HL-60 (cell line): ENCODE results near the gene PRIMA1.

Source experiments
- DNase-seq, 2 experiments: peaks; one replicate each; pipeline ENCODE4 v3.0.0-alpha.2; 2010 to 2020; ENCODE audit warnings: low read depth in 1 of 2, low spot score in 1 of 2
- H3K27ac ChIP-seq: fragments of 250-450 bp; sonication (Bioruptor Pico); replicated peaks from 2 replicates; pipeline ENCODE4 v1.5.1; 2020; ENCODE audit warnings: mild to moderate bottlenecking, moderate library complexity
- H3K27me3 ChIP-seq: fragments of 250-450 bp; sonication (Bioruptor Pico); 2 replicates; pipeline ENCODE4 v1.5.1; 2021; ENCODE audit warnings: mild to moderate bottlenecking, moderate library complexity; ENCODE audit not compliant: insufficient read depth, poor library complexity, severe bottlenecking
- H3K4me3 ChIP-seq: replicated peaks from 2 replicates; pipeline ENCODE4 v1.5.1; 2011; ENCODE audit warnings: mild to moderate bottlenecking, control low read depth, low read length; ENCODE audit not compliant: insufficient read depth
- GABPA ChIP-seq: IDR thresholded peaks from 2 replicates; pipeline ENCODE4 v1.6.1; 2012; ENCODE audit warnings: low read depth
- POLR2AphosphoS5 ChIP-seq: IDR thresholded peaks from 2 replicates; pipeline ENCODE4 v1.6.1; 2012; ENCODE audit warnings: low read depth
- SPI1 ChIP-seq: IDR thresholded peaks from 2 replicates; pipeline ENCODE4 v1.6.1; 2012; ENCODE audit warnings: low read depth, mild to moderate bottlenecking, borderline replicate concordance
- TF ChIP-seq, protein P1 (sequence below): IDR thresholded peaks from 2 replicates; pipeline ENCODE4 v1.6.1; 2012; ENCODE audit warnings: low read depth; ENCODE audit not compliant: insufficient replicate concordance
- TF ChIP-seq, protein P2 (sequence below): IDR thresholded peaks from one replicate; pipeline ENCODE4 v1.5.1; 2011; ENCODE audit warnings: low read length, control low read depth, inconsistent platforms; ENCODE audit not compliant: insufficient read depth

PRIMA1 gene

DNA sequence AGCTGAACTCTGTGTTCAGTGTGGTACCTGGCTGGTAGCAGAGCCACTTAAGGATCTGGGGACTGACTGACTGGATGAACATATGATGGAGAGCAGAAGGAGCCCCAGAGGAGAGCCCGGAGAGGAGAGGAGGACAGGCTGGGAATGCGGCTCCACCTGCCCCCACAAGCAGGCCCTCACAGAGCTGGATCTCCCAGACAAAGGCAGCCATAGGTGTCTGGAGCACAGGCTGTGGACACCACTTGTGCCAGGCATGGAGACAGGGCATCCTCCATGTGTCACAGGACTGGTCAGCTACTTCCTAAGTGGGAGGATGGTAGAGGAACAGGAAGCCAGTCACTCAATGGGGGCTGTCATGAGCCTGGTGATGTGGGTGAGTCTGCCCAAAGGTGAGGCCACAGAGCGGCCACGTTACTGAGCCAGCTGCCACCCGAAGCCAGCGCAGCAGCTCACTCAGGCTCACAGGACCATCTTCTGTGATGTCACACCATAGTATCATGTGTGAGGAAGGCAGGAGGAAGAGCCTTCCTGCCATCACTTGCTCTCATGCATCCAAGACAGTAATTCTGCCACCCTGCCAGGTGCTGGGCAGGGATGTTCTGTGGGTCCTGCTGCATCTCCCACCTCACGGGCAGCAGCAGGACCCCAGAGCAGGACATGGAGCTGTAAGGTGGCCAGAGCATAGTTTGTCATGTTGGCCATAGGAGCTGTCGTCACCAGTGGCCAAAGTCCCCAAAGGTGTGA is 72.1 kb downstream of the PRIMA1 start:
- H3K4me3 ChIP-seq: no peak overlapping the region
- H3K27me3 ChIP-seq: peaks cover 3% of the 10 kb centered on the region
- no peak for DNase-seq
- TF ChIP-seq, protein P1, sequence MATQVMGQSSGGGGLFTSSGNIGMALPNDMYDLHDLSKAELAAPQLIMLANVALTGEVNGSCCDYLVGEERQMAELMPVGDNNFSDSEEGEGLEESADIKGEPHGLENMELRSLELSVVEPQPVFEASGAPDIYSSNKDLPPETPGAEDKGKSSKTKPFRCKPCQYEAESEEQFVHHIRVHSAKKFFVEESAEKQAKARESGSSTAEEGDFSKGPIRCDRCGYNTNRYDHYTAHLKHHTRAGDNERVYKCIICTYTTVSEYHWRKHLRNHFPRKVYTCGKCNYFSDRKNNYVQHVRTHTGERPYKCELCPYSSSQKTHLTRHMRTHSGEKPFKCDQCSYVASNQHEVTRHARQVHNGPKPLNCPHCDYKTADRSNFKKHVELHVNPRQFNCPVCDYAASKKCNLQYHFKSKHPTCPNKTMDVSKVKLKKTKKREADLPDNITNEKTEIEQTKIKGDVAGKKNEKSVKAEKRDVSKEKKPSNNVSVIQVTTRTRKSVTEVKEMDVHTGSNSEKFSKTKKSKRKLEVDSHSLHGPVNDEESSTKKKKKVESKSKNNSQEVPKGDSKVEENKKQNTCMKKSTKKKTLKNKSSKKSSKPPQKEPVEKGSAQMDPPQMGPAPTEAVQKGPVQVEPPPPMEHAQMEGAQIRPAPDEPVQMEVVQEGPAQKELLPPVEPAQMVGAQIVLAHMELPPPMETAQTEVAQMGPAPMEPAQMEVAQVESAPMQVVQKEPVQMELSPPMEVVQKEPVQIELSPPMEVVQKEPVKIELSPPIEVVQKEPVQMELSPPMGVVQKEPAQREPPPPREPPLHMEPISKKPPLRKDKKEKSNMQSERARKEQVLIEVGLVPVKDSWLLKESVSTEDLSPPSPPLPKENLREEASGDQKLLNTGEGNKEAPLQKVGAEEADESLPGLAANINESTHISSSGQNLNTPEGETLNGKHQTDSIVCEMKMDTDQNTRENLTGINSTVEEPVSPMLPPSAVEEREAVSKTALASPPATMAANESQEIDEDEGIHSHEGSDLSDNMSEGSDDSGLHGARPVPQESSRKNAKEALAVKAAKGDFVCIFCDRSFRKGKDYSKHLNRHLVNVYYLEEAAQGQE: no peak
- TF ChIP-seq GABPA (no peak), SPI1 (no peak), POLR2AphosphoS5 (no peak)
- TF ChIP-seq, protein P2, sequence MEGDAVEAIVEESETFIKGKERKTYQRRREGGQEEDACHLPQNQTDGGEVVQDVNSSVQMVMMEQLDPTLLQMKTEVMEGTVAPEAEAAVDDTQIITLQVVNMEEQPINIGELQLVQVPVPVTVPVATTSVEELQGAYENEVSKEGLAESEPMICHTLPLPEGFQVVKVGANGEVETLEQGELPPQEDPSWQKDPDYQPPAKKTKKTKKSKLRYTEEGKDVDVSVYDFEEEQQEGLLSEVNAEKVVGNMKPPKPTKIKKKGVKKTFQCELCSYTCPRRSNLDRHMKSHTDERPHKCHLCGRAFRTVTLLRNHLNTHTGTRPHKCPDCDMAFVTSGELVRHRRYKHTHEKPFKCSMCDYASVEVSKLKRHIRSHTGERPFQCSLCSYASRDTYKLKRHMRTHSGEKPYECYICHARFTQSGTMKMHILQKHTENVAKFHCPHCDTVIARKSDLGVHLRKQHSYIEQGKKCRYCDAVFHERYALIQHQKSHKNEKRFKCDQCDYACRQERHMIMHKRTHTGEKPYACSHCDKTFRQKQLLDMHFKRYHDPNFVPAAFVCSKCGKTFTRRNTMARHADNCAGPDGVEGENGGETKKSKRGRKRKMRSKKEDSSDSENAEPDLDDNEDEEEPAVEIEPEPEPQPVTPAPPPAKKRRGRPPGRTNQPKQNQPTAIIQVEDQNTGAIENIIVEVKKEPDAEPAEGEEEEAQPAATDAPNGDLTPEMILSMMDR: no peak
- H3K27ac ChIP-seq: no peak overlapping the region

DNA sequence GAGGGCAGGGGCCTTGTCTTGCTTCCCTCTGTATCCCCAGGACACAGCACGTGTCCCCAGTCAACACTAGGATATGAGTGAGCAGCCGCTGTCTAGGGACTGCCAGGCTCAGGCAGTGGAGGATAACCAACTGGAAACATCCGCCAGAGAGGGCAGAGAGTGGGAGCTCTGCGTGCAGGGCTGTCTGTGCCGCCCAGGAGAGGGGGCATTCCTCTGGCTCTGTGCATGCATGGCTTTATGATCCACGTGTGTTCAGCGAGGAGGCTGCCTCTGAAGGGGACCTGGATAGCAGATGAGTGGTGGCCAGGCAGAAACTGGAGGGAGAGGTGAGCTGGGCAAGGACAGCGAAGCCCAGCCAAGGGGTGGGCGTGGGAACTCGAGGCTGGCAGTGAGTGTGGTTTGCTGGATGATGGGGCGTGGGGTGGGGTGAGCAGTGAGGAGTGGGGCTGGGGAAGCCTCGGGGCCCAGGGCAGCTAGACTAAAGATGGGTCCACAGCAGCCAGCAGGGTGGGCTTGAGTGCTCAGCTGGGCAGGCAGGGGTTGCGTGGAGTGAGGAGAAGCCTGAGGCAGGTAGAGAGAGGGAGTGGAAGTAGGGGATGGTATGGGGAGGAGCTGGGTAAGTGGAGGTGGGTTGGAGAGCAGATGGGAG is 72.9 kb downstream of the PRIMA1 start:
- TF ChIP-seq GABPA: no peak
- TF ChIP-seq SPI1: no peak
- TF ChIP-seq, protein P2: no peak
- TF ChIP-seq, protein P1: no peak
- no peak for TF ChIP-seq POLR2AphosphoS5
- no peak for DNase-seq
- Histone ChIP-seq H3K27me3 (peaks cover 3% of the 10 kb centered on the region), H3K4me3 (no peak overlapping the region), H3K27ac (no peak overlapping the region)

DNA sequence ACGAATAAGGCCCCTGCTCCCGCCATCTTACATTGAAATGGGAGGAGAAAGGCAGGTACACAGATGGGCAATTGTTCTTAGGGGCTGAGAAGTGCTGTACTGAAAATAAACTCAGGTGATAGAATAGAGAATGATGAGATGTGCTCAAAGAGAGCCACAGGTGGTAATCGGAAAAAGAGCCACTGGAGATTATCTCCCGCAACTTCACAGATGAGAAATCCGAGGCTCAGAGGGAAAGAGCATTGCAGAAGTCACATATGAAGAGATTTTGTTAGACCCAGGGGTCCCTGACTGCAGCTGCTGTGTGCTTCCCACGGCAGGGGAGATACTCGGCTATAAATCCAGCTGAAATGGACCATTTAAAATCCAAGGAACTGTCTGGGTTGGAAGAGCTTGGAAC is 73.7 kb downstream of the PRIMA1 start:
- TF ChIP-seq, protein P2: no peak
- Histone ChIP-seq H3K4me3 (no peak overlapping the region), H3K27ac (no peak overlapping the region), H3K27me3 (peaks cover 3% of the 10 kb centered on the region)
- DNase-seq: no peak
